Stimulated activated CD4-positive, alpha-beta T cell treated with anti-CD3 and anti-CD28 coated beads, Interleukin-1b, Interleukin-23, amount 100 ng/mL, for 48 hours (primary cell): ENCODE measurements around the gene GLTP.
"Not testable (repeated sequence)": the region's sequence is repeated elsewhere in the genome, so short reads cannot be mapped to it uniquely, and the experiment has no call there.

Experiments used
- DNase-seq: peaks from one replicate; pipeline ENCODE4 v3.0.0-alpha.2; 2020

Gene GLTP

GRCh38 chr12:109876406-109876805 lies 3.9 kb downstream of the GLTP start:
- DNase-seq = no peak

- no peak for DNase-seq
These were observed 4.7 kb downstream of the GLTP start for GRCh38 chr12:109875572-109876131.

- no peak for DNase-seq
These were observed 6.7 kb downstream of the GLTP start for GRCh38 chr12:109873653-109874052.

GRCh38 chr12:109871668-109872314 lies 8.6 kb downstream of the GLTP start:
- DNase-seq = no peak

DNA sequence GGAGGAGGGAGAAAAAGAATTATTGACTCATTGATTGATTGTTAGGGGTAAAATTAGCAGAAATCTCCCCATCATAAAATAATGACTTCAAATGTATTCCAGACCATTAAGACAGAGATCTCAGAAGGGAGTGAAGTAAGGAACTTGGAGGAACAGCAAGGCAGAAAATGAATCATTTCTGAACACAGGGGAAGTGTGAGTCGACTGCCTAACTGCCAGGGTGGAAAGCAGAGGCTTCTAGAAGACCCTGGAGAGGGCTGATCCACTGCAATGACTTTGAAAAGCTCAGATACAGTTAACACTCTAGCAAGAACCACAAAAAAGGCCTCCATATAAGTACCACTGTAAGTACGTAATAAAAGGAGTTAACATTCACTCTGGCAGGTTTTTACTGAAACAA lies 9.7 kb downstream of the GLTP start:
- no peak for DNase-seq

DNA sequence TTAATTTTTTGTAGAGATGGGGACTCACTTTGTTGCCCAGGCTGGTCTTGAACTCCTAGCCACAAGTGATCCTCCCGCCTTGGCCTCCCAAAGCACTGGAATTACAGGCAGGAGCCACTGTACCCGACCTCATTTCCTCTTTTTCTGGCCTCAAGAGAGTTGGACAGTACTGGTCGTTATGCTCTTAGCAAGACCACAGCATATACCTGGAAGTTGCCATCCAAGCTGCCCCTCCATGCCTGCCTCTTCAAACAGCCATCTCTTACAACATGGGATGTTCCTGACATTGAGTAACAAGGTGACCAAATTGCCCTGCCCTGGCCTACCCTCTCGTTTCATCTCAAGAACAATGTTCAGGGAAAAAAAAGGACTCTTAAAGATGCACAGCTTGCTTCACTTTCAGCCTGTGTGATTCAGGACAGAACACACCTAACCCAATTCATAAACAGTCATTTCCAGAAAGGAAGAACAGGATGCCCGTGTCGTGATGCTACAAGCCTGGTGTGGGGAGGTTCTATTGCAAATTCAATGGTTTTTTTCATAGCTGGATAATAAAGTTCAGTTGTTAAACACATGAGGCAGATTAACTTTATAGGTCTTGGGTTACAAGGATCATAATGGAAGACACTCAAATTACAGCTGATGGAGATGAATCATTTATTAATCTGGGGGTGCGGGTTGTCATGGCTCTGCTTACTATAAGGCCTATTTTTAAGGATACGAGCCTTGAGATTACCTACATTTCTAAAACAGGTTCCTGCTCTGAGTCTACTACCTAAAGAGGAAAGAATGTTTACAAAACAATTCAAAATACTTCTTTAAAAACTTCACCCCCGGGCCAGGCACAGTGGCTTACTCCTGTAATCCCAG lies 11.9 kb downstream of the GLTP start:
- no peak for DNase-seq

DNA sequence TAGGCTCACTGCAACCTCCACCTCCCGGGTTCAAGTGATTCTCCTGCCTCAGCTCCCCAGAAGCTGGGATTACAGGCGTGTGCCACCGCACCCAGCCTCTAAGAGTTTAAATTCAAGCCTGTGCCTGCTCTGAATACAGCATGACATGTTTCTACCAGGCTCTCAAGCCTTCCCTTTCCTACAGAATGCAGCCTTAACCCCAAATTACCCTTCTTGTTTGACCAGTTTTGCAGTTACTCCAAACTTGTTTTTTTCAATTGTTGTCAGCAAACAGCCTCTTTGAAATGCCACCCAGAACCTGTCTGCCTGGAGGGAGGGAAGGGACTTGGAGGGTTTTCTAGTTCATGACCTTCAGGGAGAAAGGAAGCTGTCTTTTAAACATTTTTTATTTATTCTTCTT lies 15.4 kb downstream of the GLTP start:
- DNase-seq = no peak

DNA sequence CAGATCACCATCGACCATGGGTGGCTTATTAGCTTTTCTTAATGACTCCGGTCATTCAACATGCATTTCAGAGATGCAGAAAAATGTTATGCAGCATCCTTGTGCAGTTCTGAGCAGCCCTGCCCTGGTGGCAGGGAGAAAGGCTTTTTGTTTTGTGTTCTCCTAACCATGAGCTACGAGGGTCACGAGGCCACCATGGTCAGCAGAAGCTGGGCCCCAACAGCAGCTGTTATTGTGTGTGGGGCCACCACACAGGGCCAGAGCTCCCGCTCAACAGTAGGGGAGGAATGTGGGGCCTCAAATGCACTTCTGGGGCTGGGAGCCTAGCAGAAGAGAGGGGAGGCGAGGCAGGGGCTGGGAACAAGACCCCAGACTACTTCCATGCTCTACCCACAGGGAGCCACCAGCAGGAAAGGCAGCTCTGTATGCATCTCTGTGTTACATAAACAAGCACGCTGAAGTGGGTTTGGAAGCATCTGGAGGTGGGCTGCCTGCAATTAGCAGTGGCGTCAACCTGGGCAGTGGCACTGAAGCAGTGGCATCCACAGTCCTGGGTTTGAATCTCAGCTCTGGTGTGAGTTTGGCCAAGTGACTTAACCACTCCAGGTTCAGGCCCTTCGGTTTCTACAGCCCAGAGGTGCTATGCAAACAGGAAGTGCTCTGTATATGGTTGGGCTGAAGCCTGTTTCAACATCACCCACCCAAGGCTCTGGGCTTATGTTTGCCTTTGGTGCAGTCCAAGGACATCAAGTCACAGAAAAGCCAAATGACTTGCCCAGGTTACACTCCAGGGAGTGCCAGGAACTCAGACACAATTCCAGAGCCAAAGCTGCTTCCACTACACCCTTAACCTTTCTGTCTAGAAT lies 16.3 kb downstream of the GLTP start:
- no peak for DNase-seq

DNA sequence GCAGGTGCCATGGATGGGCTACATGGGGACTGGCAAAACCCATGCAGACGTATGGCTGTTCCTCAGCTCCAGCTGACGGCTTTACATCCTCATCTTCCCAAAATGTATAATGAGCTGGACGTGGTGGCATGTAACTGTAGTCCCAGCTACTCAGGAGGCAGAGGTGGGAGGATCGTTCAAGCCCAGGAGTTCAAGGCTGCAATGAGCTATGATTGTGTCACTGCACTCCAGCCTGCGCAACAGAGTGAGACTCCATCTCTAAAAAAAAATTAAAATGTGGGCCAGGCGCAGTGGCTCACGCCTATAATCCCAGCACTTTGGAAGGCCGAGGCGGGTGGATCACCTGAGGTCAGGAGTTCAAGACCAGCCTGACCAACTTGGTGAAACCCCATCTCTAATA lies 17.9 kb downstream of the GLTP start:
- DNase-seq = not testable (repeated sequence)

DNA sequence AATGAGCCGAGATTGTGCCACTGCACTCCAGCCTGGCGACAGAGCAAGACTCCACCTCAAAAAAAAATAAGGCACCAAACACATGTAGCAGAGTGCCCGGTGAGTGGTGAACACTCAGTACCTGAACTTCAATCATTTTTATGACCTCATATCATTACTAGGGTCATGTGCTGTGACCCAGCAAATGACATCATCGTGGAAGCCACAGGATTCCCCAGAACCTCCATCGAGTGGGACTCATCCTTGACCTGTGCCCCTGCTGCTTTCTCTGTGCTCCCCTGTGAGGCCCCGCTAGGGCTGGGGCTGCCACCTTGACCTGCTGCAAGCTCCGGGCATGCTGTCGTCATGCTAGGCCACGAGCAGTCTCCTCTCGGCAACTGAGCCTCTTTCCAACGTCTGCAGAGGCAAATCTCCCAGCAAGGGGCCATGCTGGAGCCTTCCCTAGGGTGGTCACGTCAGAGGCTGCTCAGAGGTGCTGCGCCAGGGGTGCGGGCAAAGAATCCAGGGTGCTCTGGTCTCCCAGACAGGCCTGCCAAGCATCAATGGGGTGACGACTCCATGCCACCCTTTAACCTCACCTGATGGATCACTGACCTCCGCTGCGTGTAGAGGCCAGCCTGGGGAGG lies 18.5 kb downstream of the GLTP start:
- DNase-seq = peak; percentile 10

- DNase-seq = no peak
These were observed 19.4 kb downstream of the GLTP start for GRCh38 chr12:109860977-109861376.

- no peak for DNase-seq
These were observed 21.6 kb downstream of the GLTP start for GRCh38 chr12:109858764-109859163.

DNA sequence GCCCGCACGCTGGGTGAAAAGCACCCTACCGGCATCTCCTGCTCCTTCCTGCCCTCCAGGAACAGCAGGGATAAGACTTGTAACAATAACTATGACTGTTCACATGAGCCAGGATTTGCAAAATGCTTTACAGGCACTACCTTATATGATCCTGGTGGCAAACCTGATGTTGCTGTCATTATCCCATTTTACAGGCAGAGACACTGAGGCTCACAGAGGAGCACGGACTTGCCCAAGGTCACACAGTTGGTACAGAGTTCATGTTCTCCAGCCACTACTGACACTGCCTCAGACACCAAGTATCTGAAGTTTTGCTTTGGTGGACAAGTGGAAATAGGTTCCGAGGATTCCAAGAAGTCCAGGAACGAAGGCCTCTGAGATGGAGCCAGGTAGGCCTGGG lies 22.6 kb downstream of the GLTP start:
- DNase-seq = no peak

DNA sequence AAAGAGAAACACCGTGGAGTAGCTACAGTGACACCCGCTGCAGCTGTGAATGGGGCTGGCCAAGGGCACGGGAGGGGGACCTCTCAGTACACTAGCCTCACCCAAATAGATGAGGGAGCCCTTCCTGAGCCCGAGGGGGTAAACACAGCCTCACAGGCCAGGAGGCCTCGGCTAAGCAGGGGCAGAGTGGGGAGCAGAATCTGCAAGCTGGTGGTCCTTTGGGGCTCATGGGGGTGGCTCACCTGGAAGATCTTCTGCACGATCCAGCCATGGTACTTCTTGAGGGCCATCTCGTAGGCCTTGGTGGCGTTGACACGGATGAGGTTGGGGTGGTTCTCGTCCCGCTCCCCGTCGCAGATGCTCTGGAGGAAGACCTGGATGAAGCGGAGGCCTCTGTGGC lies 25.0 kb downstream of the GLTP start:
- DNase-seq = no peak

DNA sequence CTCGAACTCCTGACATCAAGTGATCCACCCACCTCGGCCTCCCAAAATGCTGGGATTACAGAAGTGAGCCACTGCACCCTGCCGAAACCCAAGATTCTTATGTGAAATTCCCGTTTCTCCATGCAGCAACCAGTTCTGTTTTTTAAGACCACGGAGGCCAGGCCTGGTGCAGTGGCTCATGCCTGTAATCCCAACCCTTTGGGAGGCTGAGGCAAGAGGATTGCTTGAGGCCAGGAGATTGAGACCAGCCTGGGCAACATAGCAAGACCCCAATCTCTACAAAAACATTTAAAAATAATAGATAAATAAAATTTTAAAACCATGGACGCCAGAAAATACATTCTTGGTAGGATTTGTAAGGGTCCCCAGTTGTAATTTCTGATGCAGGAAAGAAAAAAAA lies 29.8 kb downstream of the GLTP start:
- DNase-seq = not testable (repeated sequence)

GRCh38 chr12:109847142-109847735 lies 33.1 kb downstream of the GLTP start:
- DNase-seq = no peak

DNA sequence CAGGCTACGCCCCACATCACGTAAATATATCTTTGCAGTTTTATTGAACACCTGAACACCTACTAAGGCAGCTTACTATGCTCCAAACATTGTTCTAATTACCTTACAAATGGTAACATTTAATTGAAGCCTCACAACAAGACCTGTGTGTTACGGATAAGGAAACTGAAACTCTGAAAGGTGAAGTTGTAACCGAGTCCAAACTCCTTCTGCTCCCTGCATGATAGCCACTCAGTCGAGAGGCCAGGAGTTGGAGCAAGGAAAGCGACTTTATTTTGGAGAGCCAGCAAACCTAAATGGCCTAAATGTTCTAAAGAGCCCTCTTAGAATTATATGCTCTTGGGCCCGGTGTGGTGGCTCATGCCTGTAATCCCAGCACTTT lies 34.5 kb downstream of the GLTP start:
- DNase-seq = no peak

DNA sequence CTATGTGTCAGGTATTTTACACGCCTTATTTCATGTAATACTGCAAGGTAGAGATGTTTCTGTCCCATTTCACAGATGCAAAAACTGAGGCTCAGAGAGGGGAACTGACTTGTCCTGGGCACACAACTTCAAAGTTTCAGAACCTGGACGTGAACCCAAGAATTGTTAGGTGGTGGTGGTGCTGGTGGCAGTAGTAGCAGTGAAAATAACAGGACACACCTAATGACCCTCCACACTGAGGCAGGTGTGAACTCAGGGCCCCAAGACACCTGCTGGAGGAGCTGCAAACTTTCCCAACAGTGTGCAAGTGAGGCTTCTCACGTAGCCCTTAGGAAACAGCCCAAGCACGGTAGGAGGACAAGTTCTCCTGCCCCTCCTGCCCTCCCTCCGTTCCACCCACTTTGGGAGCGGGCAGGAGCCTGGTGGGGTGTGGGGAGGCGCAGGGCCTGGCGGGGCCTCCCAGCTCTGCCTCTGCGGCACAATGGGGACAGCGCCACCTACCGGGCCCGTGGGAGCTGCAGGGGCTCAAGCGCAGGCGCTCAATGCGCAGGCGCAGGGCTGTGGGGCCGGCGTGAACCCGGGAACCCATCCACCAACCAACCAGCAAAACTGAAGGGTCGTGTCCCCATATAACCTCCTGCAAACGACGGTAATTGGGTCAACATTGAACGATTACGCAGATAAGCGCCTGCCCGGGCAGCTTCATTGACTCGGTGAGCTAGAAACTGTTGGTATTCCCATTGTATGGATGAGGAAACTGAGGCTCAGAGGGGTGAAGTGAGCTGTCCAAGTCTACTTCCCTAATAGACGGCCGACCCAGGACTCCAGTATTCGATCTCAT lies 35.1 kb downstream of the GLTP start:
- DNase-seq = peak; percentile 89

DNA sequence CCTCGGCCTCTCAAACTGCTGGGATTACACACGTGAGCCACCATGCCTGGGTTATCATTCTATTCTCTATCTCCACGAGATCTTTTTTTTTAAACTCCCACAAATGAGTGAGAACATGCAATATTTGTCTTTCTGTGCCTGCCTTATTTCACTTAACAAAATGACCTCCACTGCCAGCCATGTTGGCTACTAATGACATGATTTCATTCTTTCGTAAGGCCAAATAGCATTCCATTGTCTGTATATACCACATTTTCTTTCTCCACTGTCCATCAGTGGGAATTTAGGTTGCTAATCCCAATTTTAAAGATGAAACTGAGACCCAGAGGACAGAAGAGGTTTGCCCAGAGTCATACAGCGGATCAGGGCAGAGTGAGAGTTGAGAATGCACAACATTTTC lies 36.2 kb downstream of the GLTP start:
- no peak for DNase-seq

DNA sequence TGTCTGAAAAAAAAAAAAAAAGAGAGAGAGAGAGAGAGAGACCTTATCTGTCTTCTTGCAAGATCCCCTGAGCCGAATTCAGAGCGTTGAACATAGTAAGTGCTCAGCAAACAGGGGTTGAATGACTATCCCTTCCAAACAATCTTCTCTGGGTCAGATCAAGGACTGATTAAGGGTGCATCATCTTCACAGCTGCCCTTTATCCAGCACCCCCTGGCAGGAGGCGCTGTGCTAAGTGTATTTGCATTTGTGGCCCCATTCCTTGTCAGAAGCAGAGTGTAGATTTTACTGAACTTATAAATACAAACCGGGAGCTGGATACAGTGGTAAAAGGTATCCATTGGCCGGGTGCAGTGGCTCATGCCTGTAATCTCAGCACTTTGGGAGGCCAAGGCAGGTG lies 38.3 kb downstream of the GLTP start:
- DNase-seq = no peak

DNA sequence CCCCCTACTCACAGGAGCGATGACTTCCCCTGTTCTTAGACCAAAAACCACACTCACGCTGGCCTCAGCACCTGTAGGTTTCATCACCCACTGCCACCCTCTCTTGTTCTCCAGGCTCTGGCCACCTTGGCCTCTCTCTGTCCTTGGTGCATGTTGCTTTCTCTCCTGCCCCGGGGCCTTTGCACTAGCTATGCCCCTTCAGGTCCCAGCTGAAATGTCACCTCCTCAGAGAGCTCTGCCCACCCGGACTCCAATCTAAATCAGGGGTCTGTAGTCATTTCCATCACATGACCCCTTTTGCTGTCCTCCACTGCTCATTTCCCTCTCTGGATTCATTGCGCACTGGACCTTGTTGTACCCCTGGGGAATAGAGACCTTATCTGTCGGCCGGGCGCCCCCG lies 39.0 kb downstream of the GLTP start:
- no peak for DNase-seq
